CD4-positive, alpha-beta T cell (primary cell): ENCODE results near the gene MCUB. TPM values are rescaled to one million over a fixed set of nuclear protein-coding genes. Genes with fewer than 3 reads are reported as not detected.

Source experiments
- ATAC-seq: fragments of 200-7000 bp; cut with Tn5 transposase; one replicate; pipeline ENCODE4 v1.10.0; 2022; ENCODE audit warnings: mild to moderate bottlenecking; ENCODE audit not compliant: poor library complexity
- CTCF ChIA-PET: fragments of 350-600 bp; sonication (Branson Sonifier 250); formaldehyde crosslinking; loops from one replicate; lab custom pipeline; 2021; ENCODE audit warnings: antibody characterized with exemption, inconsistent platforms; lab: Charles Lee
- POLR2A ChIA-PET: fragments of 350-600 bp; sonication (Branson Sonifier 250); formaldehyde crosslinking; loops from one replicate; lab custom pipeline; 2021; ENCODE audit warnings: antibody characterized with exemption, inconsistent platforms; lab: Charles Lee
- DNase-seq, 14 experiments: peaks; one replicate each; pipeline ENCODE4 v3.0.0-alpha.2; 2013 to 2020; ENCODE audit warnings: mixed read lengths in 2 of 14
- H3K27ac ChIP-seq, 2 donors: one replicate each; pipeline versions ENCODE4 v1.5.1 to v1.7.0; 2013; ENCODE audit warnings: low read length in 2 of 2, low read depth in 1 of 2, mild to moderate bottlenecking in 1 of 2
- H3K27me3 ChIP-seq, 2 experiments: 1 replicate in 1 of 2; 2 replicates in 1 of 2; pipeline versions ENCODE4 v1.6.1 to v1.7.0; 2013; ENCODE audit warnings: low read length in 2 of 2, control low read depth in 1 of 2, mild to moderate bottlenecking in 1 of 2, moderate library complexity in 1 of 2; ENCODE audit not compliant: insufficient read depth in 2 of 2, control insufficient read depth in 1 of 2
- H3K36me3 ChIP-seq: one replicate; pipeline ENCODE4 v1.6.1; 2013; ENCODE audit warnings: low read length, control low read depth; ENCODE audit not compliant: insufficient read depth
- H3K4me1 ChIP-seq: one replicate; pipeline ENCODE4 v1.6.1; 2013; ENCODE audit warnings: low read length, control low read depth; ENCODE audit not compliant: insufficient read depth
- H3K4me3 ChIP-seq: one replicate; pipeline ENCODE4 v1.5.1; 2013; ENCODE audit warnings: mild to moderate bottlenecking, low read length, moderate library complexity
- H3K9me3 ChIP-seq, 2 experiments: 1 replicate in 1 of 2; 2 replicates in 1 of 2; pipeline versions ENCODE4 v1.6.1 to v1.7.0; 2013; ENCODE audit warnings: low read length in 2 of 2, mild to moderate bottlenecking in 2 of 2, control low read depth in 1 of 2, moderate library complexity in 1 of 2; ENCODE audit not compliant: control insufficient read depth in 1 of 2, insufficient read depth in 1 of 2
- H3K27ac Mint-ChIP-seq: one replicate; pipeline ENCODE4 v1.8.0; 2020; ENCODE audit warnings: mixed read lengths
- H3K27me3 Mint-ChIP-seq: one replicate; pipeline ENCODE4 v1.8.0; 2021; ENCODE audit warnings: mixed read lengths
- H3K36me3 Mint-ChIP-seq: one replicate; pipeline ENCODE4 v1.8.0; 2021; ENCODE audit warnings: low read depth, mixed read lengths
- H3K4me1 Mint-ChIP-seq: one replicate; pipeline ENCODE4 v1.8.0; 2021; ENCODE audit warnings: low read depth, mixed read lengths
- H3K4me3 Mint-ChIP-seq: one replicate; pipeline ENCODE4 v1.8.0; 2020; ENCODE audit warnings: mild to moderate bottlenecking, mixed read lengths
- H3K9me3 Mint-ChIP-seq: one replicate; pipeline ENCODE4 v1.8.0; 2020; ENCODE audit warnings: mixed read lengths
- intact Hi-C, 2 experiments: fragments of 100-400 bp; cut with DNase I in 1 of 2; cut with micrococcal nuclease in 1 of 2; formaldehyde crosslinking; loops; one replicate each; pipeline versions ENCODE4 v1.15.1 to v1.9.0; 2023 to 2025; cut with DNase I, micrococcal nuclease
- total RNA-seq, 174 experiments: library from RNA in 2 of 174; stranded (reverse) in 2 of 174; gene quantifications; one replicate each; pipeline ENCODE4 v1.2.3 and lab custom pipeline; 2021 to 2026
- TF ChIP-seq, protein P1 (sequence below): fragments of 200-600 bp; IDR thresholded peaks from one replicate; pipeline ENCODE4 v1.8.0; 2022; ENCODE audit warnings: antibody characterized with exemption, mild to moderate bottlenecking

The MCUB gene
- total RNA-seq, 2 experiments from 2014 or later: 98.1 to 108 TPM

DNA sequence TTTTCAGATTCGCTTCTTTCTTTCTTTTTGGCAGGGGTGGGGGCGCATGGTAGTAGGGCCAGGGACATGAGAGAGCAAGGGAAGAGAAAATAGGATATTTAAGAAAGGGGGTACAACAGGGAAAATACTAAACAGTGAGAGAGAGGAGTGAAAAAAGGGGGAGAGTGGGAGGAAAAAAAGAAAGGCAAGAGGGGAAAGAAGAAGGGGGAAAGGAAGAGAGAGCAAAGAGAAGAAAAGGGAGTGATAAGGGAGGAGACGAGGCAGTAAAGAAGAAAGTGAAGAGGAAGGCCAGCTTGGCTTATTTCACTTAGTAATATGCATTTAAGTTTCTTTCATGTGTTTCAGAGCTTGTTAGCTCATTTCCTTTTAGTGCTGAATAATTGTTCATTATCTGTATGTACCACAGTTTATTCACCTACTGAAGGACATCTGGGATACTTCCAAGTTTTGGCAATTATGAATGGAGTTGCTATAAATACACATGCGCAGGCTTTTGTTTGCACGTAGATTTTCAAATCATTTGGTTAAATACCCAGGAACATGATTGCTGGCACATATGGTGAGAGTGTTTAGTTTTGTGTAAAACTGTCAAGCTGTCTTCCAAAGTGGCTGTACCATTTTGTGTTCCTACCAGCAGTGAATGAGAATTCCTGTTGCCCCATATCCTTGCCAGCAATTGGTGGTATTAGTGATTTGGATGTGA, 105.9 kb downstream of the MCUB start:
- ChIA-PET CTCF (no interaction called here), POLR2A (no interaction called here)
- intact Hi-C loops: loop anchor here in 1 of 2 experiments (5.0 kb wide), 1 partner anchor 64 kb away; no protein-coding TSS in a partner anchor
- ATAC-seq (no peak), DNase-seq (no peak)
- Mint-ChIP-seq H3K4me1 (peaks cover 78% of the 10 kb centered on the region), H3K9me3 (no peaks in the 10 kb centered on the region), H3K27ac (peak overlapping the region; percentile 4), H3K36me3 (peaks cover 82% of the 10 kb centered on the region), H3K27me3 (no peaks in the 10 kb centered on the region), H3K4me3 (peak overlapping the region; percentile 4)
- Histone ChIP-seq H3K27ac (no peak overlapping the region), H3K36me3 (peaks cover 27% of the 10 kb centered on the region), H3K9me3 (peaks cover 0 to 3% of the 10 kb centered on the region in 2 experiments), H3K27me3 (no peaks in the 10 kb centered on the region), H3K4me1 (peaks cover 4% of the 10 kb centered on the region), H3K4me3 (no peak overlapping the region)
- TF ChIP-seq, protein P1, sequence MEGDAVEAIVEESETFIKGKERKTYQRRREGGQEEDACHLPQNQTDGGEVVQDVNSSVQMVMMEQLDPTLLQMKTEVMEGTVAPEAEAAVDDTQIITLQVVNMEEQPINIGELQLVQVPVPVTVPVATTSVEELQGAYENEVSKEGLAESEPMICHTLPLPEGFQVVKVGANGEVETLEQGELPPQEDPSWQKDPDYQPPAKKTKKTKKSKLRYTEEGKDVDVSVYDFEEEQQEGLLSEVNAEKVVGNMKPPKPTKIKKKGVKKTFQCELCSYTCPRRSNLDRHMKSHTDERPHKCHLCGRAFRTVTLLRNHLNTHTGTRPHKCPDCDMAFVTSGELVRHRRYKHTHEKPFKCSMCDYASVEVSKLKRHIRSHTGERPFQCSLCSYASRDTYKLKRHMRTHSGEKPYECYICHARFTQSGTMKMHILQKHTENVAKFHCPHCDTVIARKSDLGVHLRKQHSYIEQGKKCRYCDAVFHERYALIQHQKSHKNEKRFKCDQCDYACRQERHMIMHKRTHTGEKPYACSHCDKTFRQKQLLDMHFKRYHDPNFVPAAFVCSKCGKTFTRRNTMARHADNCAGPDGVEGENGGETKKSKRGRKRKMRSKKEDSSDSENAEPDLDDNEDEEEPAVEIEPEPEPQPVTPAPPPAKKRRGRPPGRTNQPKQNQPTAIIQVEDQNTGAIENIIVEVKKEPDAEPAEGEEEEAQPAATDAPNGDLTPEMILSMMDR: no peak

DNA sequence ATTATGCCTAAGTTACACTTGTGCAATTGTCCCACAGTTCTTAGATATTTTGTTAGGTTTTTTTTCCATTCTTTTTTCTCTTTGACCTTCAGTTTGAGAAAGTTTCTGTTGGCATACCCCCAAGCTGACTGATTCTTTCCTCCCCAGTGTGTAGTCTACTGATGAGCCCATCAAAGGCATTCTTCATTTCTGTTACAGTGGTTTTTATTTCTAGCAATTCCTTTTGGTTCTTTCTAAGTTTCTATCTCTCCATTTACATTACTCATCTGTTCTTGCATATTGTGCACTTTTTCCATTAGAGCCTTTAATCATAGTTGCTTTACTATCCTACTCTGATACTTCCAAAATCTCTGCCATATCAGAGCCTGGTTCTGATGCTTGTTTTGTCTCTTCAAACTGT, 111.3 kb downstream of the MCUB start:
- intact Hi-C loops: no loop called here
- Mint-ChIP-seq H3K27me3 (no peaks in the 10 kb centered on the region), H3K36me3 (peaks cover 81% of the 10 kb centered on the region), H3K4me1 (peaks cover 65% of the 10 kb centered on the region), H3K27ac (peak overlapping the region; percentile 72), H3K4me3 (no peak overlapping the region), H3K9me3 (peaks cover 8% of the 10 kb centered on the region)
- Histone ChIP-seq H3K36me3 (peaks cover 24% of the 10 kb centered on the region), H3K27me3 (no peaks in the 10 kb centered on the region), H3K4me1 (no peaks in the 10 kb centered on the region), H3K4me3 (no peak overlapping the region), H3K27ac (no peak overlapping the region), H3K9me3 (peaks cover 0 to 9% of the 10 kb centered on the region in 2 experiments)
- DNase-seq (no peak), ATAC-seq (no peak)
- ChIA-PET POLR2A (interaction anchor here (0.9 to 1.0 kb wide), 3 partner anchors 23 to 124 kb away, joined by 3 to 6 read pairs (median 3); partner anchors contain the start of gene MCUB), CTCF (no interaction called here)
- TF ChIP-seq, protein P1: no peak

DNA sequence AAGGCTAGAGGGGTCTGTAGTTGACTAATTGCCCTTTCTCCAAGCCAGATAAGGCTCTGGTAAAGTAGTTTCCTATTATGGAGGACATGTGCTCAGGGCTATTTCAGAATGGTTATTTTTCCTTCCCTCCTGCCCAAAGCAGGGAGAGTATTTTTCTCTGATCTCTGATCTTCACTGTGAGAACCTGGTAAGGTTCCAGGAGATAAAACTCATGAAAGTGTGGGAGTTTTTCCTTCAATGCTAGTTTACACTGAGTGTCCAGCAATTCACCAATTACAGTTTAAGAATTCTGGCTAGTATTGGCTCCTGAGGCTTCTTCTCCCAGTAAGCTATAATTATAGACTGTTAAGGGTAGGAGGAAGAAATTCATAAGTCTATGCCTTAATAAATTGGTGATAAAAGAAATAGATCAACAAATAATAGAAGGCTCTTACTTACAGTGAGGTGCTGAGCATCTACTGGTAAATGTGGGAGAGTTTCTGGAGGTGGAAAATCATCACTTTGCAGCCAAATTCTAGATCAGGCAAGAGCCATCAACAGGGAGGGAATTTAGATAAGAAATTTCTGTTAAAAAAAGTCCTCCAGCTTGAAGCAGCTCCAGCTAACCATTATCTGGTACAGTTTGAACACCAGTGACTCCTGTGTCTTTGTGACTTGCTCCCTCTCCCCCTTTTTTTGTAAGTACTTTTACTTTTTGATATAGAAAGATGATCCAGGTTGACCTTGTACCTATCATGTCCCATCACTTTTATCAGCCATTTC, 112.3 kb downstream of the MCUB start:
- peaks cover 8% of the 10 kb centered on the region for H3K9me3 Mint-ChIP-seq
- ATAC-seq (no peak), DNase-seq (no peak)
- H3K27ac Mint-ChIP-seq: peak overlapping the region; percentile 72
- Histone ChIP-seq H3K36me3 (peaks cover 24% of the 10 kb centered on the region), H3K4me3 (no peak overlapping the region), H3K27ac (no peak overlapping the region), H3K9me3 (peaks cover 0 to 9% of the 10 kb centered on the region in 2 experiments), H3K4me1 (no peaks in the 10 kb centered on the region), H3K27me3 (no peaks in the 10 kb centered on the region)
- intact Hi-C loops: no loop called here
- no peaks in the 10 kb centered on the region for H3K27me3 Mint-ChIP-seq
- H3K4me3 Mint-ChIP-seq: no peak overlapping the region
- H3K4me1 Mint-ChIP-seq: peaks cover 63% of the 10 kb centered on the region
- ChIA-PET CTCF (no interaction called here), POLR2A (interaction anchor here (0.9 kb wide), 1 partner anchor 125 kb away, joined by 6 read pairs; no protein-coding TSS in a partner anchor)
- H3K36me3 Mint-ChIP-seq: peaks cover 83% of the 10 kb centered on the region
- TF ChIP-seq, protein P1: no peak
